Measurements from ENCODE around the gene SLCO1B3. TPM values are rescaled to one million over a fixed set of nuclear protein-coding genes. Genes with fewer than 3 reads are reported as not detected.

The SLCO1B3 gene
- total RNA-seq, 4 donors from 2014 or later, result 1.2 to 6.6 (median 4.4) TPM

DNA sequence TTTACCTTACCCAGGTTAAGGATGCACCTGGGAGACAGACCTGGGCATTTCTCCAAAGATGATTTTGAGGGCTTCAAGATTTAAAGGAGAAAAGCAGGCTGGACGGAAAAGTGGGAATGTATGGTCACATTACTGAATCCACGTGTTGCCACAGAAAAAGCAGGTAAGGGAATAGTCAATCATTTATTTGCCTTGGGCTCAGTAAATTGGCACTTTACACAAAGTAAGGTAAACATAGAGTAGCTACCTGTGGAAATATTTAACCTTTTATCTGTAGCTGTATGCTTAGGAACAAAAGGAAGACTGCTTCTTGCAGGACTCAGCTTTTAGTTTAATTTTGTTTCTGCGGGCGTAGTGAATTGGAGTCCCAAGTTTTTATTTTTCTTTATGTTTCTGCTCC lies 153.3 kb downstream of the SLCO1B3 start:
- no peaks in the 10 kb centered on the region for H3K4me1 ChIP-seq
- DNase-seq (ENCODE audit: low spot score in 2 of 2), result no peak
- 80 to 82% methylated on average over 4 of the region's 4 CpGs for WGBS, 2 donors
- TF ChIP-seq EP300 (IDR thresholded peaks at IDR 0.05) (no peak), POLR2A (IDR thresholded peaks at IDR 0.05) (no peak)
- TF ChIP-seq, protein P1, sequence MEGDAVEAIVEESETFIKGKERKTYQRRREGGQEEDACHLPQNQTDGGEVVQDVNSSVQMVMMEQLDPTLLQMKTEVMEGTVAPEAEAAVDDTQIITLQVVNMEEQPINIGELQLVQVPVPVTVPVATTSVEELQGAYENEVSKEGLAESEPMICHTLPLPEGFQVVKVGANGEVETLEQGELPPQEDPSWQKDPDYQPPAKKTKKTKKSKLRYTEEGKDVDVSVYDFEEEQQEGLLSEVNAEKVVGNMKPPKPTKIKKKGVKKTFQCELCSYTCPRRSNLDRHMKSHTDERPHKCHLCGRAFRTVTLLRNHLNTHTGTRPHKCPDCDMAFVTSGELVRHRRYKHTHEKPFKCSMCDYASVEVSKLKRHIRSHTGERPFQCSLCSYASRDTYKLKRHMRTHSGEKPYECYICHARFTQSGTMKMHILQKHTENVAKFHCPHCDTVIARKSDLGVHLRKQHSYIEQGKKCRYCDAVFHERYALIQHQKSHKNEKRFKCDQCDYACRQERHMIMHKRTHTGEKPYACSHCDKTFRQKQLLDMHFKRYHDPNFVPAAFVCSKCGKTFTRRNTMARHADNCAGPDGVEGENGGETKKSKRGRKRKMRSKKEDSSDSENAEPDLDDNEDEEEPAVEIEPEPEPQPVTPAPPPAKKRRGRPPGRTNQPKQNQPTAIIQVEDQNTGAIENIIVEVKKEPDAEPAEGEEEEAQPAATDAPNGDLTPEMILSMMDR (IDR thresholded peaks at IDR 0.05), result no peak
- no peak overlapping the region for H3K27ac ChIP-seq
- no peak overlapping the region for H3K4me3 ChIP-seq
- H3K36me3 ChIP-seq, result no peaks in the 10 kb centered on the region
- H3K9me3 ChIP-seq, result peaks cover 0 to 6% (median 0%) of the 10 kb centered on the region in 4 donors
- no peaks in the 10 kb centered on the region for H3K27me3 ChIP-seq

Small RNAs within 50 kb of the gene (small RNA-seq; reads per million reads assigned to genes)
- gene AC011604.1, result not detected

Other genes starting within 250 kb of the SLCO1B3 start
- gene SLCO1C1, start 115.4 kb upstream of the SLCO1B3 start, total RNA-seq, result 1 to 10 TPM in 3 of 4 donors, not detected in 1; 4.6 to 7.1 (median 6.1) TPM